ENCODE results near the gene GPATCH1.
A peak's percentile ranks its signal among the peaks of the same experiment; 100 is the strongest.
"Not testable (repeated sequence)": the region's sequence is repeated elsewhere in the genome, so short reads cannot be mapped to it uniquely, and the experiment has no call there.

The GPATCH1 gene, protein sequence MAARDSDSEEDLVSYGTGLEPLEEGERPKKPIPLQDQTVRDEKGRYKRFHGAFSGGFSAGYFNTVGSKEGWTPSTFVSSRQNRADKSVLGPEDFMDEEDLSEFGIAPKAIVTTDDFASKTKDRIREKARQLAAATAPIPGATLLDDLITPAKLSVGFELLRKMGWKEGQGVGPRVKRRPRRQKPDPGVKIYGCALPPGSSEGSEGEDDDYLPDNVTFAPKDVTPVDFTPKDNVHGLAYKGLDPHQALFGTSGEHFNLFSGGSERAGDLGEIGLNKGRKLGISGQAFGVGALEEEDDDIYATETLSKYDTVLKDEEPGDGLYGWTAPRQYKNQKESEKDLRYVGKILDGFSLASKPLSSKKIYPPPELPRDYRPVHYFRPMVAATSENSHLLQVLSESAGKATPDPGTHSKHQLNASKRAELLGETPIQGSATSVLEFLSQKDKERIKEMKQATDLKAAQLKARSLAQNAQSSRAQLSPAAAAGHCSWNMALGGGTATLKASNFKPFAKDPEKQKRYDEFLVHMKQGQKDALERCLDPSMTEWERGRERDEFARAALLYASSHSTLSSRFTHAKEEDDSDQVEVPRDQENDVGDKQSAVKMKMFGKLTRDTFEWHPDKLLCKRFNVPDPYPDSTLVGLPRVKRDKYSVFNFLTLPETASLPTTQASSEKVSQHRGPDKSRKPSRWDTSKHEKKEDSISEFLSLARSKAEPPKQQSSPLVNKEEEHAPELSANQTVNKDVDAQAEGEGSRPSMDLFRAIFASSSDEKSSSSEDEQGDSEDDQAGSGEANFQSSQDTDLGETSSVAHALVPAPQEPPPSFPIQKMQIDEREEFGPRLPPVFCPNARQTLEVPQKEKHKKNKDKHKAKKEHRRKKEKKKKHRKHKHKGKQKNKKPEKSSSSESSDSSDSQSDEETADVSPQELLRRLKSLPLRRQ

DNA sequence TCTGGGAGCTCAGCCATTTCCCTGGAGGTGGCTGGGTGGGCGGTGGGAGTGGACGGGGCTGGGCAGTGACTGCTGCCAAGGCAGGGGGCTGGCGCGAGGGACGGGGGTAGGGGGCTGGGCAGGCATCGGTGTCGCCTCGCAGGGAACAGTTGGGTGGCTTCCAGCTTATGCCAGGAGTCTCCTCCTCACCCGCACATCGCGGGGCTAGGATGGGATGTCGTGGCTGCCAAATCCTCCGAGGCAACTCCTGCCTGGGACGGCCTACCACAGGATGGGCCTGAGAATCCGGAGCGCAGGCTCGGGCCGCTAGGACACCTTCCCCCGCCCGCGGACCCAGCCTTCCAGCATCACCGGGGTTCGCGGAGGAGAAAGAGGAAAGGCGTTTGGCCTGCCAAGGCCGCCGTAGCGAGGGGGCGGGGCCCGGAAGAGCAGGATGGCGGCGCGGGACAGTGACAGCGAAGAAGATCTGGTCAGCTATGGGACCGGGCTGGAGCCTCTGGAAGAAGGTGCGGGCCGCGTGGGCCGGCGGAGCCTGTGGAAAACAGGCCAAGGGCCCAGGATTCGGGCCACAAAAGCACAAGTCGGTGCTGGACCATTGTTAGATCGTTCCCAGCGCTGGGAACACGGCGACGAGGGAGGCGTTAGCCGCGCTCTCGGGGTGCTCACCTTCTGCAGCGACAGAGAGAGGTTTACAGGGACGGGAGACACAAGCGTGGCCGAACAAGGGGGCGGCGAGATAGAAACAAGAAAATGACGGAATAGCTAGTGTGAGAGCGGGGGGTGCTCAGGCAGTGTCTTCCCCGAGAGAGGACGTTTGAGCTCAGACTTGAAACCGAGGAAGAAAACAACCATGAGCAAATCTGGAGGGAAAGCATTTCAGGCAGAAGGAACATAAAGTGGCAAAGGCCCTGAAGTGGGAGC, at the start of gene GPATCH1:
GPATCH1 (plus strand) TSS at position 421 of the 921 bp plus-strand sequence; CDS start at position 434, 13 bp downstream.
- TF ChIP-seq, protein P1, sequence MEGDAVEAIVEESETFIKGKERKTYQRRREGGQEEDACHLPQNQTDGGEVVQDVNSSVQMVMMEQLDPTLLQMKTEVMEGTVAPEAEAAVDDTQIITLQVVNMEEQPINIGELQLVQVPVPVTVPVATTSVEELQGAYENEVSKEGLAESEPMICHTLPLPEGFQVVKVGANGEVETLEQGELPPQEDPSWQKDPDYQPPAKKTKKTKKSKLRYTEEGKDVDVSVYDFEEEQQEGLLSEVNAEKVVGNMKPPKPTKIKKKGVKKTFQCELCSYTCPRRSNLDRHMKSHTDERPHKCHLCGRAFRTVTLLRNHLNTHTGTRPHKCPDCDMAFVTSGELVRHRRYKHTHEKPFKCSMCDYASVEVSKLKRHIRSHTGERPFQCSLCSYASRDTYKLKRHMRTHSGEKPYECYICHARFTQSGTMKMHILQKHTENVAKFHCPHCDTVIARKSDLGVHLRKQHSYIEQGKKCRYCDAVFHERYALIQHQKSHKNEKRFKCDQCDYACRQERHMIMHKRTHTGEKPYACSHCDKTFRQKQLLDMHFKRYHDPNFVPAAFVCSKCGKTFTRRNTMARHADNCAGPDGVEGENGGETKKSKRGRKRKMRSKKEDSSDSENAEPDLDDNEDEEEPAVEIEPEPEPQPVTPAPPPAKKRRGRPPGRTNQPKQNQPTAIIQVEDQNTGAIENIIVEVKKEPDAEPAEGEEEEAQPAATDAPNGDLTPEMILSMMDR (IDR thresholded peaks at IDR 0.05; ENCODE audit: extremely low read depth, insufficient read depth, missing control alignments) = no peak
- in situ Hi-C loops (cut with MboI; ENCODE audit: low pct_unique_long_range_greater_than_20kb, low sequenced_read_pairs, unreplicated experiment) = no loop called here

DNA sequence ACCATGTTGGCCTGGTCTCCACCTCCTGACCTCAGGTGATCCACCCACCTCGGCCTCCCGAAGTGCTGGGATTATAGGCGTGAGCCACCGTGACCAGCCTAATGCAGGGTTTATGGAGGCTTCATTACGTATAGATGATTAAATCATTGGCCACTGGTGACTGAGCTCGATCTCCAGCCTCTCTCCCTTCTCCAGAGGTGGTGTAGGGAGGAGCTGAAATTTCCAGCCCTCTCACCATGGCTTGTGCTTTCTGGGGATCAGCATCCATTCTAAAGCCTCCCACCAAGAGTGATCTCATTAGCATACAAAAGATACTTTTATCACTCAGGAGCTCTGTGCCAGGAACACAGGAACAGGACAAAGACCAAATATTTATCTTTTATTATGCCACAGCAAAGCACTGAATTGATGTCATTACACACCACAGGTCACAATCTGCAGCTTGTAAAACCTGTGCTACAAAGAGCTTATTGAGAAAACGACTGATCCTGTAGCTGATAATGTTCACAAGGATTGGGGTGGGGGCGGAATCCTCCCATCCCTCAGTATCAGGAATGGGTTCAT, 48.7 kb upstream of the GPATCH1 start:
- no peak for DNase-seq (ENCODE audit: low spot score)
- TF ChIP-seq, protein P1 (IDR thresholded peaks at IDR 0.05; ENCODE audit: extremely low read depth, insufficient read depth, missing control alignments) = no peak
- in situ Hi-C loops (cut with MboI; ENCODE audit: low pct_unique_long_range_greater_than_20kb, low sequenced_read_pairs, unreplicated experiment) = no loop called here

More for the DNA sequence above, at the start of gene GPATCH1:
- DNase-seq (ENCODE audit: low spot score) = peak; percentile 90

DNA sequence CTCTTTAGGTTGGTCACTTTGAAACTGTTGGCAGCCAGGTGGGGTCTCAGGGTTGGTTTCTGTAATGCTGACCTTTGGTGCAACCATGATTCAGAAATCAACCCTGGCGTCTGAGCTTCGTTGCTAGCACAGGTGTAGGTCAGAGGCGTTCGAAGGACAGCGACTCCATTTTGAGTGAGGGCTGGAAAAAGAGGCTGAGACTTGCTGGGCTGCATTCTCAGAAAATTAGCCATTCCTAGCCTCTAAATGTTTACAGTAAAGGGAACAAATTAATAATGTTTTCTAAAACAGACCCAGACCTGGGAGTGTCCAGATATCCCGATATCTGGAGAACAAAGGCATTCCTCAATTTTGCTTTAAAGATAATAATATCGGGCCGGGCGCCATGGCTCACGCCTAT, 45.5 kb upstream of the GPATCH1 start:
- TF ChIP-seq, protein P1 (IDR thresholded peaks at IDR 0.05; ENCODE audit: extremely low read depth, insufficient read depth, missing control alignments) = no peak
- in situ Hi-C loops (cut with MboI; ENCODE audit: low pct_unique_long_range_greater_than_20kb, low sequenced_read_pairs, unreplicated experiment) = no loop called here
- no peak for DNase-seq (ENCODE audit: low spot score)

DNA sequence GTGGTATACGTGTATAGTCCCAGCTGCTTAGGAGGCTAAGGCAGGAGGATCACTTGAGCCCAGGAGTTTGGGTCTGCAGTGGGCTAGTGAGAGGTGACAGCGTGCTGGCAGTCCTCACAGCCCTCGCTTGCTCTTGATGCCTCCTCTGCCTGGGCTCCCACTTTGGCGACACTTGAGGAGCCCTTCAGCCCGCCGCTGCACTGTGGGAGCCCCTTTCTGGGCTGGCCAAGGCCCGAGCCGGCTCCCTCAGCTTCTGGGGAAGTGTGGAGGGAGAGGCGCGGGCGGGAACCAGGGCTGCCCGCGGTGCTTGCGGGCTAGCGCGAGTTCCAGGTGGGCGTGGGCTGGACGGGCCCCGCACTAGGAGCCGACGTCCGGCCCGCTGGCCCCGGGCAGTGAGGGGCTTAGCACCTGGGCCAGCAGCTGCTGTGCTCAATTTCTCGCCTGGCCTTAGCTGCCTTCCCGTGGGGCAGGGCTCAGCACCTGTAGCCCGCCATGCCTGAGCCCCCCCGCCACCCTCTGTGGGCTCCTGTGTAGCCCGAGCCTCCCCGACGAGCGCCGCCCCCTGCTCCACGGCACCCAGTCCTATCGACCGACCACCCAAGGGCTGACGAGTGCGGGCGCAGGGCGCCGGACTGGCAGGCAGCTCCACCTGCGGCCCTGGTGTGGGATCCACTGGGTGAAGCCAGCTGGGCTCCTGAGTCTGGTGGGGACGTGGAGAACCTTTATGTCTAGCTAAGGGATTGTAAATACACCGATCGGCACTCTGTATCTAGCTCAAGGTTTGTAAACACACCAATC, 44.4 kb upstream of the GPATCH1 start:
- DNase-seq (ENCODE audit: low spot score); in situ Hi-C loops (cut with MboI; ENCODE audit: low pct_unique_long_range_greater_than_20kb, low sequenced_read_pairs, unreplicated experiment): not testable (repeated sequence)

DNA sequence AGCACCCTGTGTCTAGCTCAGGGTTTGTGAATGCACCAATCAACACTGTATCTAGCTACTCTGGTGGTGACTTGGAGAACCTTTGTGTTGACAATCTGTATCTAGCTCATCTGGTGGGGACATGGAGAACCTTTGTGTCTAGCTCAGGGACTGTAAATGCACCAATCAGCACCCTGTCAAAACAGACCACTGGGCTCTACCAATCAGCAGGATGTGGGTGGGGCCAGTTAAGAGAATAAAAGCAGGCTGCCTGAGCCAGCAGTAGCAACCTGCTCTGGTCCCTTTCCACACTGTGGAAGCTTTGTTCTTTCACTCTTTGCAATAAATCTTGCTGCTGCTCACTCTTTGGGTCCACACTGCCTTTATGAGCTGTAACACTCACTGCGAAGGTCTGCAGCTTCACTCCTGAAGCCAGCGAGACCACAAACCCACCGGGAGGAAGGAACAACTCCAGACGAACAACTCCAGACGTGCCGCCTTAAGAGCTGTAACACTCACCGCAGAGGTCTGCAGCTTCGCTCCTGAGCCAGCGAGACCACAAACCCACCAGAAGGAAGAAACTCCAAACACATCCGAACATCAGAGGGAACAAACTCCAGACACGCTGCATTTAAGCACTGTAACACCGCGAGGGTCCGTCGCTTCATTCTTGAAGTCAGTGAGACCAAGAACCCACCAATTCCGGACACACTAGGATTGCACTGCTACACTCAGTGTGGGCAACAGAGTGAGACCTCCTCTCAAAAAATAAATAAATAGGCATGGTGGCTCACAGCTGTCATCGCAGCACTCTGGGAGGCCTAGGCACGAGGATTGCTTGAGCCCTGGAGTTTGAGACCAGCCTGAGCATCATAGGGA, 43.6 kb upstream of the GPATCH1 start:
- DNase-seq (ENCODE audit: low spot score); in situ Hi-C loops (cut with MboI; ENCODE audit: low pct_unique_long_range_greater_than_20kb, low sequenced_read_pairs, unreplicated experiment): not testable (repeated sequence)

DNA sequence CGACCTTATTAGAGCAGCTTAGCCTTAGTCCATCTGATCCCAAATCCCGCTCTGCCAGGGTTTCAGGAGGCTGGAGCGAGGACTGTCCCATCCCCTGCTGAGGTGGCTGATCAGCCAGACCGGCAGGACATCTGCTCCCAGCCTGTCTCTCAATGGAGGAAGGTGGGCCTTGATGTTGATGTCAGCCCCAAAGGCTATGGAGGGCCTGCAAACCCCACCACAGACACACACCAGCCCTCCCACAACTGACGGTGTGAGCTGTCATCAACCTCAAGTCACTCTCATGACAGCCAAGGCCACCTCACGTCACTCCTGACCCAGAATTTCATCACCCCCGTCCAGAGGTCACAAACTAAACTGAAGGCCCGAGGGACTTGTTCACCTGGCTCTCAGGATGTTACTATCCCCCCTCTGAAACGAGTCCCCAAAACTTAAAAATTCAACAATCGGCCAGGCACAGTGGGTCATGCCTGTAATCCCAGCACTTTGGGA, 41.8 kb upstream of the GPATCH1 start:
- TF ChIP-seq, protein P1 (IDR thresholded peaks at IDR 0.05; ENCODE audit: extremely low read depth, insufficient read depth, missing control alignments) = no peak
- in situ Hi-C loops (cut with MboI; ENCODE audit: low pct_unique_long_range_greater_than_20kb, low sequenced_read_pairs, unreplicated experiment) = no loop called here
- DNase-seq (ENCODE audit: low spot score) = no peak
